HepG2 (cell line): ENCODE measurements around the gene TXNDC12. TPM values are rescaled to one million over a fixed set of nuclear protein-coding genes. Genes with fewer than 3 reads are reported as not detected.

ENCODE experiments used
- AHDC1 ChIP-seq: sonication (generic); formaldehyde crosslinking; IDR thresholded peaks from 2 replicates; pipeline ENCODE4 v1.5.1; 2020; ENCODE audit warnings: mild to moderate bottlenecking, missing genetic modification reagents, borderline replicate concordance
- ARID2 ChIP-seq: sonication (generic); formaldehyde crosslinking; IDR thresholded peaks from 2 replicates; pipeline ENCODE4 v1.8.1; 2022; ENCODE audit warnings: mild to moderate bottlenecking, missing genetic modification reagents, borderline replicate concordance
- ATAD3A ChIP-seq: sonication (generic); formaldehyde crosslinking; IDR thresholded peaks from 2 replicates; pipeline ENCODE4 v1.4.0; 2020; ENCODE audit warnings: missing genetic modification reagents
- FIP1L1 ChIP-seq: fragments of 200-400 bp; formaldehyde crosslinking; IDR thresholded peaks from 2 replicates; pipeline ENCODE4 v1.6.1; 2018; ENCODE audit warnings: low read depth, mild to moderate bottlenecking, low read length, moderate library complexity, borderline replicate concordance; ENCODE audit not compliant: insufficient read depth
- FOXP4 ChIP-seq: sonication (generic); formaldehyde crosslinking; IDR thresholded peaks from 2 replicates; pipeline ENCODE4 v1.4.0; 2020; ENCODE audit warnings: missing genetic modification reagents
- HBP1 ChIP-seq: IDR thresholded peaks from 2 replicates; pipeline ENCODE4 v1.6.1; 2016; ENCODE audit warnings: low read depth, control low read depth
- JARID2 ChIP-seq: sonication (generic); formaldehyde crosslinking; IDR thresholded peaks from 2 replicates; pipeline ENCODE4 v1.8.1; 2023; ENCODE audit warnings: missing genetic modification reagents, inconsistent platforms; ENCODE audit not compliant: insufficient replicate concordance
- MTA1 ChIP-seq: sonication (generic); formaldehyde crosslinking; IDR thresholded peaks from 2 replicates; pipeline ENCODE4 v1.4.0; 2020; ENCODE audit warnings: missing genetic modification reagents, mild to moderate bottlenecking, borderline replicate concordance
- NR2F1 ChIP-seq, 2 experiments: fragments of 450-650 bp in 1 of 2; formaldehyde crosslinking in 1 of 2; IDR thresholded peaks; 2 replicates each; pipeline versions ENCODE4 v1.5.0 to v1.6.1; 2016 to 2020; ENCODE audit warnings: mild to moderate bottlenecking in 1 of 2, missing compliant biosample characterization in 1 of 2, missing genetic modification reagents in 1 of 2, moderate library complexity in 1 of 2
- PITX1 ChIP-seq: sonication (generic); formaldehyde crosslinking; IDR thresholded peaks from 2 replicates; pipeline ENCODE4 v1.5.1; 2020; ENCODE audit warnings: mild to moderate bottlenecking, missing genetic modification reagents
- REL ChIP-seq: sonication (generic); formaldehyde crosslinking; conservative IDR thresholded peaks from 2 replicates; pipeline ENCODE4 v1.8.0; 2022; ENCODE audit warnings: mild to moderate bottlenecking, missing genetic modification reagents, moderate library complexity
- ZNF446 ChIP-seq: sonication (generic); formaldehyde crosslinking; IDR thresholded peaks from 2 replicates; pipeline ENCODE4 v1.5.0; 2020; ENCODE audit warnings: mild to moderate bottlenecking, missing genetic modification reagents
- ZNF713 ChIP-seq: sonication (generic); formaldehyde crosslinking; IDR thresholded peaks from 2 replicates; pipeline ENCODE4 v1.4.0; 2020; ENCODE audit warnings: mild to moderate bottlenecking, missing genetic modification reagents
- ZNF768 ChIP-seq: sonication (generic); formaldehyde crosslinking; IDR thresholded peaks from 2 replicates; pipeline ENCODE4 v1.4.0; 2020; ENCODE audit warnings: missing genetic modification reagents
- polyA plus RNA-seq, 8 experiments: library from polyadenylated mRNA; depleted of rRNA in 3 of 8; stranded (reverse) in 7 of 8; unstranded in 1 of 8; fragments of >200 nt; fragmentation: Illumina TruSeq in 4 of 8; extraction: Trizol in 4 of 8; gene quantifications; 2 replicates each; pipeline versions ENCODE4 v1.2.1 to v1.2.3, GENCODE V29; 2011 to 2016; ENCODE audit warnings: low read depth in 4 of 8, missing spikeins in 1 of 8, mixed read lengths in 1 of 8; ENCODE audit not compliant: insufficient read depth in 1 of 8
- total RNA-seq, 5 experiments: library from RNA; depleted of rRNA; stranded (reverse); fragments of >200 nt; fragmentation: Illumina TruSeq; extraction: Trizol; gene quantifications; 2 replicates each; pipeline ENCODE4 v1.2.3, GENCODE V29; 2016; ENCODE audit warnings: low read depth in 1 of 5
- TF ChIP-seq, protein P1 (sequence below): sonication (generic); formaldehyde crosslinking; IDR thresholded peaks from 2 replicates; pipeline ENCODE4 v1.4.0; 2020; ENCODE audit warnings: missing genetic modification reagents
- TF ChIP-seq, protein P2 (sequence below): sonication (generic); formaldehyde crosslinking; IDR thresholded peaks from 2 replicates; pipeline ENCODE4 v1.5.1; 2020; ENCODE audit warnings: mild to moderate bottlenecking, missing genetic modification reagents, borderline replicate concordance

TXNDC12 gene
- total and polyA plus RNA-seq, 2 of the 13 experiments (the other 11 are each of a cell fraction or from before 2014, with no cell fraction given): 65.6 to 67.2 TPM

GRCh38 chr1:52055066-52055865 lies at the start of gene TXNDC12 (continued):
- TF ChIP-seq AHDC1 (CRISPR knock-in tag) (no peak), REL (CRISPR knock-in tag) (0 out of 2 replicates have a peak, but pooled peaks have one; percentile 31), FIP1L1 (no peak), HBP1 (CRISPR knock-in tag) (peak; percentile 55), JARID2 (CRISPR knock-in tag) (no peak), ZNF768 (CRISPR knock-in tag) (peak; percentile 63; the same call in 1 of the 2 replicates), ARID2 (no peak), MTA1 (CRISPR knock-in tag) (0 out of 2 replicates have a peak, but pooled peaks have one; percentile 26), PITX1 (CRISPR knock-in tag) (peak; percentile 55; the same call in 1 of the 2 replicates), ZNF713 (CRISPR knock-in tag) (no peak), ATAD3A (CRISPR knock-in tag) (no peak), NR2F1 (CRISPR knock-in tag; IDR thresholded peaks at IDR 0.05) (no peak), ZNF446 (CRISPR knock-in tag) (peak; percentile 89), FOXP4 (CRISPR knock-in tag) (peak; percentile 56)
- TF ChIP-seq, protein P1, sequence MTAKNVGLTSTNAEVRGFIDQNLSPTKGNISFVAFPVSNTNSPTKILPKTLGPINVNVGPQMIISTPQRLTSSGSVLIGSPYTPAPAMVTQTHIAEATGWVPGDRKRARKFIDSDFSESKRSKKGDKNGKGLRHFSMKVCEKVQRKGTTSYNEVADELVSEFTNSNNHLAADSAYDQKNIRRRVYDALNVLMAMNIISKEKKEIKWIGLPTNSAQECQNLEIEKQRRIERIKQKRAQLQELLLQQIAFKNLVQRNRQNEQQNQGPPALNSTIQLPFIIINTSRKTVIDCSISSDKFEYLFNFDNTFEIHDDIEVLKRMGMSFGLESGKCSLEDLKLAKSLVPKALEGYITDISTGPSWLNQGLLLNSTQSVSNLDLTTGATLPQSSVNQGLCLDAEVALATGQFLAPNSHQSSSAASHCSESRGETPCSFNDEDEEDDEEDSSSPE (CRISPR knock-in tag): peak; percentile 65
- TF ChIP-seq, protein P2, sequence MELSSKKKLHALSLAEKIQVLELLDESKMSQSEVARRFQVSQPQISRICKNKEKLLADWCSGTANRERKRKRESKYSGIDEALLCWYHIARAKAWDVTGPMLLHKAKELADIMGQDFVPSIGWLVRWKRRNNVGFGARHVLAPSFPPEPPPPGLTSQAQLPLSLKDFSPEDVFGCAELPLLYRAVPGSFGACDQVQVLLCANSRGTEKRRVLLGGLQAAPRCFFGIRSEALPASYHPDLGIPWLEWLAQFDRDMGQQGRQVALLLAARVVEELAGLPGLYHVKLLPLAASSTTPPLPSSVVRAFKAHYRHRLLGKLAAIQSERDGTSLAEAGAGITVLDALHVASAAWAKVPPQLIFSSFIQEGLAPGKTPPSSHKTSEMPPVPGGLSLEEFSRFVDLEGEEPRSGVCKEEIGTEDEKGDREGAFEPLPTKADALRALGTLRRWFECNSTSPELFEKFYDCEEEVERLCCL (CRISPR knock-in tag): no peak
